Lower lobe of right lung (tissue), 2 donors: Measurements from ENCODE around the gene NHLH2. TPM values are rescaled to one million over a fixed set of nuclear protein-coding genes. Genes with fewer than 3 reads are reported as not detected.

Source experiments
- ATAC-seq, 2 donors: fragments of 200-7000 bp; cut with Tn5 transposase; one replicate each; pipeline ENCODE4 v1.9.1; 2020 to 2022; ENCODE audit warnings: mild to moderate bottlenecking in 2 of 2, moderate library complexity in 2 of 2
- DNase-seq: peaks from one replicate; pipeline ENCODE4 v3.0.0-alpha.2; 2020
- H3K27ac ChIP-seq: fragments of 200-600 bp; one replicate; pipeline ENCODE4 v1.8.0; 2022
- H3K27me3 ChIP-seq: fragments of 200-600 bp; one replicate; pipeline ENCODE4 v1.8.0; 2022; ENCODE audit warnings: low read depth
- H3K36me3 ChIP-seq: fragments of 200-600 bp; one replicate; pipeline ENCODE4 v1.8.0; 2022; ENCODE audit warnings: mild to moderate bottlenecking
- H3K4me1 ChIP-seq: fragments of 200-600 bp; one replicate; pipeline ENCODE4 v1.8.0; 2022
- H3K4me3 ChIP-seq: fragments of 200-600 bp; one replicate; pipeline ENCODE4 v1.8.0; 2022; ENCODE audit warnings: mild to moderate bottlenecking
- H3K9me3 ChIP-seq: fragments of 200-600 bp; one replicate; pipeline ENCODE4 v1.8.0; 2022
- CTCF ChIP-seq: fragments of 200-600 bp; IDR thresholded peaks from one replicate; pipeline ENCODE4 v1.8.0; 2022; ENCODE audit warnings: antibody characterized with exemption, mild to moderate bottlenecking
- intact Hi-C: fragments of 100-400 bp; cut with DNase I; formaldehyde crosslinking; loops from one replicate; pipeline ENCODE4 v1.11.0; 2022
- total RNA-seq: library from RNA; stranded (reverse); fragmentation: NEBNext Ultra II Directional; extraction: Animal tissue kit (Norgen Biotek cat#: 25700); gene quantifications from one replicate; pipeline ENCODE4 v1.2.1, GENCODE V29; 2021
- donor health status: DM: no; HTN: yes; CAD: no; lungs with severe emphysema.

NHLH2 gene
- total RNA-seq, 1 donor from 2014 or later: 0.41 TPM

GRCh38 chr1:115829947-115830346, 11.0 kb downstream of the NHLH2 start:
- no peak overlapping the region for H3K4me3 ChIP-seq
- H3K4me1 ChIP-seq: peaks cover 17% of the 10 kb centered on the region
- ATAC-seq (peak; percentile 6 to 23), DNase-seq (no peak)
- intact Hi-C loops: no loop called here
- TF ChIP-seq CTCF: no peak
- H3K27me3 ChIP-seq: peaks cover 24% of the 10 kb centered on the region
- H3K36me3 ChIP-seq: no peaks in the 10 kb centered on the region
- H3K27ac ChIP-seq: no peak overlapping the region
- H3K9me3 ChIP-seq: no peaks in the 10 kb centered on the region

GRCh38 chr1:115829023-115829674, 11.8 kb downstream of the NHLH2 start:
- DNase-seq: peak; percentile 52

GRCh38 chr1:115828101-115829022, 12.6 kb downstream of the NHLH2 start:
- Histone ChIP-seq H3K4me3 (peak overlapping the region; percentile 54), H3K27me3 (peaks cover 20% of the 10 kb centered on the region), H3K27ac (no peak overlapping the region), H3K9me3 (no peaks in the 10 kb centered on the region), H3K36me3 (no peaks in the 10 kb centered on the region), H3K4me1 (peaks cover 17% of the 10 kb centered on the region)
- peak; percentile 52 for DNase-seq
- intact Hi-C loops: no loop called here
- peak; percentile 67 to 83 for ATAC-seq
- TF ChIP-seq CTCF: no peak

More at GRCh38 chr1:115829023-115829674, 11.8 kb downstream of the NHLH2 start:
- intact Hi-C loops: no loop called here
- ATAC-seq: peak; percentile 79 to 86
- peaks cover 17% of the 10 kb centered on the region for H3K4me1 ChIP-seq
- H3K9me3 ChIP-seq: no peaks in the 10 kb centered on the region
- H3K36me3 ChIP-seq: no peaks in the 10 kb centered on the region
- H3K27ac ChIP-seq: no peak overlapping the region
- no peak overlapping the region for H3K4me3 ChIP-seq
- no peak for TF ChIP-seq CTCF
- peaks cover 22% of the 10 kb centered on the region for H3K27me3 ChIP-seq

- peak overlapping the region; percentile 54 for H3K4me3 ChIP-seq
- peaks cover 17% of the 10 kb centered on the region for H3K4me1 ChIP-seq
- no peaks in the 10 kb centered on the region for H3K36me3 ChIP-seq
- H3K27me3 ChIP-seq: peaks cover 15% of the 10 kb centered on the region
- H3K9me3 ChIP-seq: no peaks in the 10 kb centered on the region
- DNase-seq (no peak), ATAC-seq (no peak)
- intact Hi-C loops: no loop called here
- H3K27ac ChIP-seq: no peak overlapping the region
- no peak for TF ChIP-seq CTCF
Observed at GRCh38 chr1:115827452-115828044, 13.4 kb downstream of the NHLH2 start.

GRCh38 chr1:115826628-115827027, 14.3 kb downstream of the NHLH2 start:
- intact Hi-C loops: no loop called here
- H3K9me3 ChIP-seq: no peaks in the 10 kb centered on the region
- DNase-seq (no peak), ATAC-seq (no peak)
- TF ChIP-seq CTCF: no peak
- no peak overlapping the region for H3K4me3 ChIP-seq
- H3K36me3 ChIP-seq: no peaks in the 10 kb centered on the region
- no peak overlapping the region for H3K27ac ChIP-seq
- H3K27me3 ChIP-seq: peaks cover 15% of the 10 kb centered on the region
- peaks cover 17% of the 10 kb centered on the region for H3K4me1 ChIP-seq
